ENCODE measurements around the gene TENT5C.

The TENT5C gene

GRCh38 chr1:117573386-117574023 lies 32.3 kb upstream of the TENT5C start:
- no peak for DNase-seq

DNA sequence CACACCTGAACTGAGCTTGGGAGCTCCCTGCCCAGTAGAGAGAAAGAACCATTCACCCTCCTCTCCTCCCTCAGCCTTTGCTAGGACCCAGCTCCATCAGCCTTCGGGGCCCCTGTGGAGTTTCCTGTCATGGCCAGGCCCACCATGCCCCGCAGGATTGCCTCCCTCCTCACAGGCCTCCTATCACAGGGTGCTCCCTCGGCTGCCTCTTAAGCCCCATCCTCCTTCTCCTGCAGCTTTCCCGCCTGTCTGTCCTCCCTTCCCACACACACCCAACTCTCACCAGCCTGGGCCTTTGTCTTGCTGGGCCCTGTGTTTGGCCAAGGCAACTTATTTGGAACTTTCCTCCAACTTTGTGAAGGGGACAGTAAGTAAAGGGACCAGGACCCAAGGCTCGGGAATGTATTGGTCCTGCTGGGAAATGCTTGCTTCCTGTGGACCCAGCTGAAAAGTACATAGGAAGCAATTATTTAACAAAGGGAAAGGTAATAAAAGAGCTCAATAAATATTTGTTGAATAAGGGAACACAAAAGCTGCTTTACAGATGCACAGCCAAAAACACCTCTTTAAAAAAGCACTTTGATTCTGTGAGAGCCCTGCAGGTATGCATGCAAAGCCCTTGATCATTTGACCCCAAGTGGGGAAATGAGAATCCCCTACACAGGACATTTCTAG lies 31.6 kb upstream of the TENT5C start:
- DNase-seq: no peak

DNA sequence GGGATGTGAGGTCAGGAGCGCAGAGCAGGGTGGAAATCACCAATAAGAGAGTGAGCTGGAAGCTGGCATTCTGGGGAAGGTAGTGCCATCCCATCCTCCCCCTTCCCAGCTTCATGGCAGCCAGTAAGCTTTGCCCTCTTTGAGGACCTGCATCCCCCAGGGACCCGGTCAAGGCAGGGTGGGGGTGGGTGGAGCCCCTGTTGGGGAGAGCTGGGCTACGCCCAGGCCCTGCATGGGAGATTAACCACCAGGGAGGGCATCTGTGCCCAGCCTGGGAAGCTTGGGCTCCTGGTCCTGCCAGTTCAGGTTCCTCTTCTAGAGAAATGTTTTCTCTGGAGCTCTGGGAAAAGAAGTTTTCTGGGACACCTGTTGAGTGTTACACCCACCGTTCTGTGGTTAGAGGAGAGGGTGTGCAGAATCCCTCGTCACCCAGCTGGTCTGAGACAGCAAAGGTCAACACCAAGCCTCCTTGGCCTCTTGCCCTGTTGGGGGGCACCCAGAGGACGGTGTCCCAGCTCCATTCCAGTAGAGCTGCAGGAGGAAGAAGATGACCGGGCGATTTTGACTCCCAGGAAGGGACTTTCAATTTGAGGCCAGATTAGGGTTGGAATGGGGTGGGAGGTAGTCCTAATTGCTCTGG lies 30.1 kb upstream of the TENT5C start:
- DNase-seq: no peak

GRCh38 chr1:117576236-117576635 lies 29.6 kb upstream of the TENT5C start:
- no peak for DNase-seq

DNA sequence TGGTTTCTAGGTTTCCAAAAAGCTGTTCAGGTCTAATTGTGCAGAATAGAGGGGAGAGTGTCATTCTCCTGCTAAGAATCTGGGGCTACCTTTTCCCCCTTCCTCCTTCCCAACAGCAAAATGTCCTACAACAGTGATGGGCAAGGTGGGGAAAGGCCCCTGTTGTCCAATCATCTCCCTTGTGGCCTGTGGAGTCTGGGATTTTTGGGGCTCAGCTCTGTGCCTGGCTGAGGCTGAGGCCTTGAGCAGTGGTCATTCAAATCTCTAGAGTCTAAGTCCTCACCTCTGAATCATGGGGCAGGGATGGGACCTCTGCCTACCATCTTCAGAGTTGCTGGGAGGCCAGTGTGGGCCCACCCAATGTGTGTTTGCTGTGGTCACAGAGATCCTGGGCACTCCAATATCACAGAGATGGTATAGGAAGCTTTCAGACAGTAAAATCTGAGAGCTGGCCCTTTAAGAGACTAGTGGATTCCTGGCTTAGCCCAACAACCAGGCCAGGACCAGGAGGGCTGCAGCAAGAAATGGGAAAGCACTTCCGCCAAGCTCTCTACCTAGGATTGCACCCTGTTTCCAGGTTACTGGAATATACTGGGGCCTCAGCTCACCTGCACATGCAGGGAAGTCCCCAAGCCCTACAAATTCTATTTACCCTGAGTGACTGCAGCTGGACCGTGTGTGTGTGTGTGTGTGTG lies 28.5 kb upstream of the TENT5C start:
- DNase-seq: no peak

DNA sequence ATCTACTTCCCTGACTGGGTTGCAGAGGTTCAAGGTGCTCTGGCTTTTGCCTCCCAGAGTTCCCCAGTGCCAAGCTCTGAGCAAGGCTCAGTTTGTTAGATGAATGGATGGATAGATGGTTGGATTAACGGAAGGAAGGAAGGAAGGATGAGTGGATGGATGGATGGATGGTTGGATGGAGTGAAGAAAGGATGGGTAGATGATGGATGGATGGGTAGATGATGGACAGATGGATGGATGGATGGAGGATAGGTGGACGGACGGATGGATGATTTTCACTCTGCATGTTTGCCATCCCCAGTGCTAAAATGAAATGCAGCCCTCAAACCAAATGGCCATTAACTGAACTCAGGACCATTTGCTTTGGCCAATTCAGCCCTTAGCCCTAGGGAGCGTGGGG lies 27.4 kb upstream of the TENT5C start:
- DNase-seq: no peak

DNA sequence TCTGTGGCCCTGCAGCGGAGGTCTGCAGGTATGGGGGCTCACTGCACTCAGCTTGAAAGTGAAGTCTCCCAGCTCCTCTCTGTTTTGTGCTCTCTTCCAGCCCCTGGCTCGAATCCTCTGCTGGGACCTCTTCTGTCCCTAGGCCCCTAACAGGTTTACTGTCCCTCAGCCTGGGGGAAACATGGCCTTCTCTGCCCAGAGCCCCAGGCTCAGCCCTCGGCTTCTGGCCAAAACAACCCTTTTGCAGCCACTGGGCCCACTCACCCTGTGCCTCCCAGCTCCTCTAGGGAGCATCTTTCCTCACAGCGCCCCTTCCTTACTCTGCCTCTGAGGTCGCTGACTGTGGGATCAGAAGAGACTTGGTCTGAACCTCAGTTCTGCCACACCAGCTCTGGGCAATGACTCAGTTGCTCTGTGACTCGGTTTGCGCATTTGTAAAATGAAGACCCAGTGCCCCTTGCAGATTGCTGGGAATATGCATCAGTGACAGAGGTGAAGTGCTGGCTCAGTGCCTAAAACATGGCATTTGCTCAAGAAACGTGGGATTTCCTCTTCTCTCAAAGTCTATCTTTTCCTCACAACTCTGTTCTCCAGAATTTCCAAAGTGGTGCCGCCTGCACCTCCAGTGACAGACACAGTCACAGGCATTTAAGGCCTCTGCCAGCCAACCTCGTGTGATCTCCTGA lies 26.5 kb upstream of the TENT5C start:
- no peak for DNase-seq

DNA sequence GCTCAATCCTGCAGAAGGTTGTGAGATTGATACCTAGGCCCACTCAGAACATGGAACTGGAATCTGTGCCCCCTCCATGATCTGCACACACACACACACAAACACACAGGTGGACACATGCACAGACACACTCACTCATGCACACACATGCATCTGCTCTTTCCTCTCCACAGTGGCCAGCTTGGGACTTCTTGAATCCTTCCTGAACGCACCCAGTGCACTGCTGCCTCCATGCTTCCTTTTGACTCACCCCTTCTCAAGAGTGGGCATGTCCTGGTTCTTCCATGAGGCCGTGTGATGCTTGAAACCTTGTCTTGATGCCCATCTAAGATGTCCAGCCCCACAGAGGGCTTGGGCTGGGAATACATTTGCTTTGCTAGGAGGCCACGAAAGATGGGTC lies 25.4 kb upstream of the TENT5C start:
- DNase-seq: no peak

- no peak for DNase-seq
Observed at GRCh38 chr1:117580882-117581281, 25.0 kb upstream of the TENT5C start.

GRCh38 chr1:117581391-117581943 lies 24.4 kb upstream of the TENT5C start:
- no peak for DNase-seq

DNA sequence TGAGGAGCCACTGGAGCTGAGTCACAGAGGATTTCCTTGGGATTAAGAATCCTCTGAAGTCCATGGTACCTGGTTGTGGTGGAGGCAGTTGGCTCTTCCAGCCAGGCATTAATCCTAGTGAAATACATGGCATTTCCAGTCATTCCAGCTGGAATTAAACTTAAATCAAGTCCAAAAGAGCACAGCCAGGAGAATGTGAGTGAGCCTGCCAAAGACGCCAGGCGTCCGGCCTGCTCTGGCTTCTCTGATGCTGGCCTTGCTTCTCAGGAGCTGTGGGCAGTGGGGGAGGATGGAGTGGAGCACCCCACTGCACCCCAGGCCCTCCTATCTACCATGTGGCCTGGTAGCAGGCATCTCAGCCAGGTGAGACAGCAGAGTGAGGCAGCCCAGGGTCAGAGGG lies 23.4 kb upstream of the TENT5C start:
- no peak for DNase-seq

- no peak for DNase-seq
Observed at GRCh38 chr1:117583247-117583646, 22.6 kb upstream of the TENT5C start.

- DNase-seq: no peak
Observed at GRCh38 chr1:117584181-117584580, 21.7 kb upstream of the TENT5C start.

GRCh38 chr1:117585086-117585485 lies 20.8 kb upstream of the TENT5C start:
- no peak for DNase-seq

DNA sequence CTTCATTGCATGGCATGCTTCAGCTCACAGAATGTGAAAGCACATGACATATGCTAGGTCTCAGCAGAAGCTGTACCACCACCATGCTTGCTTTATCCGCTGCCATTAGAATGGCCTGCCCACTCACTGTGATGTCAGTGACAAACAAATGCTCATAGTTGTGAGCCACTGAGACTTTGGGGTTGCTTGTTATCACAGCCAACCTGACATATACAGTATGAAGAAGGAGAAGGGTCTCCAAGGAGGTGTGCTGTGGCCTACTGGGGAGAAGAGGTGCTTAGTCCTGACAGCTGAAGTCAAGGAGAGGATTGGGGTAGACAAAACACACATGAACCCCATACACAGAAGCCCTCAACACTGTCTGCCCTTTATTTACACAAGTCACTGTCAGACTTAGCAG lies 19.5 kb upstream of the TENT5C start:
- DNase-seq: no peak

GRCh38 chr1:117586747-117587498 lies 18.9 kb upstream of the TENT5C start:
- no peak for DNase-seq

DNA sequence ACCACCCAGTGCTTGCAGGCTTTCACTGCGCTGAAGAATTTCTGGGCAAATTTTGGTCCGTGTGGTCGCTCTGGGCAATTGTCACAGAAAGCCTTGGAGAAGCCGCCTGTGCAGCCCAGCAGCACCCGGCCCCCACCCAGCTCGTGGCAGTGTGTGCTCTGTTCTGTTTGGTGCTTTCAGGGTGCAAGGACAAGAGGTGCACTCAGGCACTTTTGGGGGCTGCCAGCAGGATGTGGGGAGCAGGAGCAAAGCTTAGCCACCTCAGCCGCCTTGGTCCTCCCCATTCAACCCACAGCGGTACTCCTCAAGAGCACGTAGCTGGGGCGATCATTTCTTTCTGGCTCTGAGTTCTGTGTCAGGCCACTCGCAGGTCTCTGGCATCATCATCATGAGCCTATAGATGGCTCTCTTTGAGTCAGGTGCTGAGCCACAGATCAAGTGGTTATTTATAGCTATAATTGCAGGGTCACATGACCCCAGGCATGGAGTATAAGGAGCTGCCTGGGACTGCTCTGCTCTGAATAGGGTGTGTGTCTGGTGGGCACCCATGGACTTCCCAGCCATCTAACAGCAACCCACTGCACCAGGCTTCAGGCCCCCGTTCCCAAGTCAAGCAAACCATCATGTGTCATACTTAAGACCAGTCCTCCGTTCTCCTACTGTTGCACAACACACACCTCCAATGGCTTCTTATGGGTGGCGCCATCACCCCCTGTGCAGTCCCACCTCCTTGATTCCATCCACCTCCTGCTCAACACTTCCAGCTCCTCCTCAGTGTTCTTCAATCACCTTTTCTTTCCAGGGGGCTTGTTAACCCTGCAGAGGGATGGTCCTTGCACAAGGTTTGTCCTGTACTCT lies 18.1 kb upstream of the TENT5C start:
- no peak for DNase-seq

DNA sequence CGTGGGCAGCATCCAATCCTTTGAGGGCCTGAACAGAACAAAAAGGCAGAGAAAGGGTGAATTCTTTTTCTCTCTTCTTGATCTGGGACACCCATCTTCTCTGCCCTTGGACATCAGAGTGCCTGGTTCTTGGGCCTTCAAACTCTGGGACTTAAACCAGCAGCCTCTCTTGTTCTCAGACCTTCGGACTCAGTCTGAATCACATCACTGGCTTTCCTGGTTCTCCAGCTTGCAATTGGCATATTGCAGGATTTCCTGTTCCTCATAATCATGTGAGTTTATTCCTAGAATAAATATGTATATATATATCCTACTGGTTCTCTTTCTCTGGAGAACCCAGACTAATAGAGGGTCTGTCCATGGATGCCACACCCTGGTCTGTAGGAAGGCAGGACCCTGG lies 16.3 kb upstream of the TENT5C start:
- no peak for DNase-seq

- no peak for DNase-seq
Observed at GRCh38 chr1:117590273-117590925, 15.4 kb upstream of the TENT5C start.

DNA sequence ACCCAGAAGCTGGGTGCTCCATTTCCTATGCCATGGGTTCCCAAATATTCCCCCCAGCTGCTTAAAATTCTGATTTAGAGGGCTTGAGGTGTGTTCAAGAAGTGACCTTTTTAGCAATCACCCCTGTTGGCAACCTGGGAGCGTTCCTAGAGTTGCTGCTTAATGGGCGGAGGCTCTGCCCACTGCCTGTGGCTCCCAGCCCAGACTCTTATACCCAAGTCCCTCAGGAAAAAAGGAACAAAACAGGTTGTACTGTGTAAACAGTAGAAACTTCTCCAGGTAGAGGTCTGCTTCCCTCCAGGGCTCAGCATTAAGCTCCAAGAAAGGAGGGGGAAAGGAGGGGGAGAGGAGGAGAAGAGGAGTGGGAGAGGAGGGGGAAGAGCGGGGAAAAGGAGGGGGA lies 14.6 kb upstream of the TENT5C start:
- no peak for DNase-seq

- DNase-seq: no peak
Observed at GRCh38 chr1:117592155-117592554, 13.7 kb upstream of the TENT5C start.

Data from NCI-H1436 treated with DMSO at 0.1 percent for 48 hours (cell line).